Right lobe of liver (tissue), 6 donors: ENCODE data around the gene KLK11. TPM values are rescaled to one million over a fixed set of nuclear protein-coding genes. Genes with fewer than 3 reads are reported as not detected.

Experiments used
- ATAC-seq, 4 donors: fragments of 200-7000 bp; cut with Tn5 transposase; one replicate each; pipeline ENCODE4 v1.9.1; 2020; ENCODE audit warnings: mild to moderate bottlenecking in 4 of 4, moderate library complexity in 4 of 4
- DNase-seq, 3 donors: peaks; one replicate each; pipeline ENCODE4 v3.0.0-alpha.2; 2020
- H3K27ac ChIP-seq, 3 donors: fragments of 200-600 bp; one replicate each; pipeline ENCODE4 v1.8.0; 2022
- H3K27me3 ChIP-seq, 2 donors: fragments of 200-600 bp; one replicate each; pipeline ENCODE4 v1.8.0; 2022
- H3K36me3 ChIP-seq, 4 donors: fragments of 200-600 bp; sonication (generic) in 1 of 4; one replicate each; pipeline versions ENCODE4 v1.5.1 to v1.8.0; 2017 to 2022; ENCODE audit warnings: control low read depth in 1 of 4
- H3K4me1 ChIP-seq, 4 donors: fragments of 200-600 bp; sonication (generic) in 1 of 4; one replicate each; pipeline versions ENCODE4 v1.5.1 to v1.8.0; 2017 to 2022; ENCODE audit warnings: control low read depth in 1 of 4
- H3K4me3 ChIP-seq, 3 donors: fragments of 200-600 bp; one replicate each; pipeline ENCODE4 v1.8.0; 2022
- H3K9me3 ChIP-seq, 4 donors: fragments of 200-600 bp; sonication (generic) in 1 of 4; one replicate each; pipeline versions ENCODE4 v1.5.1 to v1.8.0; 2017 to 2022; ENCODE audit warnings: control low read depth in 1 of 4
- POLR2A ChIP-seq: fragments of 450-650 bp; IDR thresholded peaks from one replicate; pipeline ENCODE4 v1.6.1; 2017; ENCODE audit warnings: antibody characterized with exemption, mild to moderate bottlenecking
- WGBS: methylation state at CpG from one replicate; pipeline ENCODE4 v1.1.6; 2018; ENCODE audit warnings: low coverage, low lambda C conversion rate; ENCODE audit not compliant: insufficient coverage; ENCODE audit errors: missing lambda C conversion rate; 5-methylcytosine and 5-hydroxymethylcytosine counted together
- intact Hi-C, 2 donors: fragments of 100-400 bp; cut with DNase I; formaldehyde crosslinking; loops; one replicate each; pipeline versions ENCODE4 v1.11.2 to v1.14.1; 2022
- total RNA-seq, 6 experiments: library from RNA; depleted of rRNA in 2 of 6; stranded (reverse); fragments of >200 nt in 2 of 6; fragmentation: NEBNext Ultra II Directional in 3 of 6; extraction: Animal tissue kit (Norgen Biotek cat#: 25700) in 3 of 6; gene quantifications; one replicate each; pipeline versions ENCODE4 v1.1.0 to v1.2.4, GENCODE V29; 2016 to 2023
- TF ChIP-seq, protein P1 (sequence below), 4 donors: fragments of 200-600 bp in 3 of 4; fragments of 450-650 bp in 1 of 4; IDR thresholded peaks; one replicate each; pipeline versions ENCODE4 v1.5.1 to v1.8.0; 2016 to 2022; ENCODE audit warnings: antibody characterized with exemption in 4 of 4, mild to moderate bottlenecking in 2 of 4
- donor health status: DM: no; HTN: yes; CAD: no.
- donor health status: DM: no; HTN: no; CAD: no.
- donor health status: DM: no; HTN: no; CAD: no.
- donor health status: DM: no; HTN: yes; CAD: no.
- donor health status: DM: no; HTN: yes; CAD: no.

The KLK11 gene
- total RNA-seq, 6 experiments from 2014 or later: not detected

DNA sequence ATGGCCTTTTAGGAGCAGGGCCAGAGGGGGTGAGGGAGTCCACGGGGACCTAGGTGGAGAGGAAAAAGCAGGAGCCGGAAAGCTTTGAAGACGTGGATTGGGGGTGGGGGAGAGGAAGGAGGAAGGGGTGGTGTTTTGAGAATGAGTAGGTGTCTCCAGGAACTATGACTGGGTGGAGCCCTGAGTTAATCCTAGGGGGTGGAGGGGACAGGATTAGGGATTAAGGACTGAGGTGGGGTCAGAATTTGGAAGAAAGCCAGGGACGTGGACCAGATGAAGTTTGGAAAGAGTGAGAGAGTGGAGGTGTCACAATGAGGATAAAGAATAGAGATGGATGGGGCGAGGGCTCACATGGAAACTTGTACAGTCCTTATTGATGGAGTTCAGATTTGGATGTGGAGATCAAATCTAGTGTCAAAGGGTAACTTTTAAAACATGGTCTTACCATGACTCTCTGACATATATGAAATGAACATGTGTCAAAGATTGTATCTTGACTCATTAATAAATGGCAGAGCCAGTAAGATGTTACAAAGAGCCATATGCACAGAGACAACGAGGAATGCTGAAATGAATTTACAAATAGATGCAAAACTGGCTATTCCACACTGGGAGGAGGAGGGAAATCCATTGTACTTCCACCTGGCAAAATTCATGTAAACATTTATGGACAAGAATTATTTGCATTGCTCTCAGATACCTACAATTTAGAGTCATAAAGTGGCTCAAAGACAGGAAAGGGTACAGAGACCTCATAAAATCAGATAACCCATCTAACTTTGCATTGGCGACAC is 40.2 kb upstream of the KLK11 start:
- peaks cover 0 to 4% of the 10 kb centered on the region in 2 donors for H3K27me3 ChIP-seq
- 49% methylated on average over 7 of the region's 7 CpGs for WGBS
- no peaks in the 10 kb centered on the region for H3K36me3 ChIP-seq
- ATAC-seq (no peak), DNase-seq (peak in 1 of 3 donors; percentile 11)
- TF ChIP-seq POLR2A: no peak
- TF ChIP-seq, protein P1, sequence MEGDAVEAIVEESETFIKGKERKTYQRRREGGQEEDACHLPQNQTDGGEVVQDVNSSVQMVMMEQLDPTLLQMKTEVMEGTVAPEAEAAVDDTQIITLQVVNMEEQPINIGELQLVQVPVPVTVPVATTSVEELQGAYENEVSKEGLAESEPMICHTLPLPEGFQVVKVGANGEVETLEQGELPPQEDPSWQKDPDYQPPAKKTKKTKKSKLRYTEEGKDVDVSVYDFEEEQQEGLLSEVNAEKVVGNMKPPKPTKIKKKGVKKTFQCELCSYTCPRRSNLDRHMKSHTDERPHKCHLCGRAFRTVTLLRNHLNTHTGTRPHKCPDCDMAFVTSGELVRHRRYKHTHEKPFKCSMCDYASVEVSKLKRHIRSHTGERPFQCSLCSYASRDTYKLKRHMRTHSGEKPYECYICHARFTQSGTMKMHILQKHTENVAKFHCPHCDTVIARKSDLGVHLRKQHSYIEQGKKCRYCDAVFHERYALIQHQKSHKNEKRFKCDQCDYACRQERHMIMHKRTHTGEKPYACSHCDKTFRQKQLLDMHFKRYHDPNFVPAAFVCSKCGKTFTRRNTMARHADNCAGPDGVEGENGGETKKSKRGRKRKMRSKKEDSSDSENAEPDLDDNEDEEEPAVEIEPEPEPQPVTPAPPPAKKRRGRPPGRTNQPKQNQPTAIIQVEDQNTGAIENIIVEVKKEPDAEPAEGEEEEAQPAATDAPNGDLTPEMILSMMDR (IDR thresholded peaks at IDR 0.05): no peak
- no peak overlapping the region for H3K4me3 ChIP-seq
- H3K4me1 ChIP-seq: no peaks in the 10 kb centered on the region
- intact Hi-C loops: no loop called here
- H3K27ac ChIP-seq: no peak overlapping the region
- no peaks in the 10 kb centered on the region for H3K9me3 ChIP-seq

DNA sequence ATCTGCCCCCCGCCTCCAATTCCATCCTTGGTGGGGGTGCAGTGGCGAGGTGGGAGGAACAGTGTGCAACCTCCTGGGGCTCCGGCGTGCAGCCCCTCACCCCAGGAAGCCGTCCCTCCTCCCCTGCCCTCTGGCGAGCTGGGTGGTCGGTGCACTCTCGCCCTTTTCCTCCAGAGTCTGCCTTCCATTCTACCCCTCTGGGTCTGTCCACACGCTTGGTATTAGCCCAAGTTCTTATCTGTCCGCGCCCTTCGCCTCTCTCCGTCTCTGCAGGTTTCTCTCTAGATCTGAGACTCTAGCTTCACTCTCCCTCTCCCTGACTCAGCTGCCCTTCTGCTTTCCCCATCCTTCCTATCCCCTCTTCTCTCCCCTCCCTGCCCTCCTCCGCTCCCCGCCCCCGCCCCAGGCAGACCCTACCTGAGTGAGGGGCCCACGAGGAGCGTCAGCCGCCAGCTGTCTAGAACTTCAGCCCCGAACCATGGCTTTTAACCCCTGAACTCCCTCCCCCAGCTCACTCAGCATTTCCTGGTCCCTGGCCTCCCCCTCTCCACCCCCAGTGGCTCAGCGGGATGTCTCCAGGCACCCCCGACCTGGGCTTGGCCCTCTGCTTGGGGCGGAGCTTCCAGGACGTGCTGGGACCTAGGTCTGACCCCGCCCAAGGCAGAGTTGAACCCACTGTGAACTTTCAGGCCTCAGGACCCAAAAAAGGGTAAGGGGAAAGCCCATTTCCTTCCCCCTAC is 39.0 kb upstream of the KLK11 start:
- Histone ChIP-seq H3K27ac (no peak overlapping the region), H3K9me3 (no peaks in the 10 kb centered on the region), H3K4me3 (no peak overlapping the region), H3K4me1 (no peaks in the 10 kb centered on the region), H3K27me3 (peaks cover 0 to 4% of the 10 kb centered on the region in 2 donors), H3K36me3 (no peaks in the 10 kb centered on the region)
- 8% methylated on average over 11 of the region's 25 CpGs for WGBS
- TF ChIP-seq, protein P1 (IDR thresholded peaks at IDR 0.05): no peak
- TF ChIP-seq POLR2A: no peak
- ATAC-seq (no peak), DNase-seq (peak in 1 of 3 donors; percentile 32)
- intact Hi-C loops: no loop called here

DNA sequence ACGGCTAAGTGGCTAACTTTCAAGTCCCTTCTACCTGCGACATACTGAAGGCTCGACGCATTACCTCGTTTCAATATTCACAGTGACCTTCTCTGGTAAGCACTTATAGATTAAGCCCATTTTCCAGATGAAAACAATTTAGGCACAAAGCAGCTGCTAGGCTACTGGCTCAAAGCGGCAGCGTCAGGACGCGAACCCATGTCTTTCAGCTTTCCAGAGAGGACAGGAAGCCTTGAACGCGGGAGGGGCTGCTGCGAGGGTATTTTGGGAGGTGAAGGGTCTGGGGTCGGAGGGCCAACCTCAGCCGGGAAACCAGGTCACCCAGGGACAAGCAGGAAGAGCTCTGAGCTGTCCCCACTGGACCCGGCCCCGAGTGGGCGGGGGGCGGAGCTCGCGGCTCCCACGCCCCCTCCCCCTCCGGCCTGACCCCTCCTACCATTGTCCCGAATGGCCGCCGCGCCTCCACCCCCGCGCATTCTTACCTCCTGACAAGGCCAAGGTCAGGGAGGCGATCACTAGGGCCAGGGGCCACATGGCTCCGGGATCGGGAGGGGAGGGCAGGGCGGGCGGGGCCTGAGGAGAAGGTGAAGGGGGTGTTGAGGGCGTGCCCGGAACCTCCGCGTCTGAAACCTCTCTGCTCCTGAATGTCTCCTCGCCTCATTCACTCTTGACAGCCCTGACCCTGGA is 38.3 kb upstream of the KLK11 start, which contains the start of gene KLK13:
Gene KLK13, minus strand, starts transcription at position 559 of the 687 bp plus-strand sequence. Its CDS starts 25 bp downstream, at position 534.
- H3K27ac ChIP-seq: no peak within 1 kb of the TSS
- no peak within 1 kb of the TSS for H3K4me3 ChIP-seq
- H3K4me1 ChIP-seq: no peaks in the 10 kb centered on the region
- peak in 1 of 3 donors; percentile 29 for DNase-seq
- peaks cover 0 to 4% of the 10 kb centered on the region in 2 donors for H3K27me3 ChIP-seq
- TF ChIP-seq POLR2A: no peak
- TF ChIP-seq, protein P1 (IDR thresholded peaks at IDR 0.05): no peak
- no peaks in the 10 kb centered on the region for H3K9me3 ChIP-seq
- WGBS: 24% methylated on average over 20 of the region's 38 CpGs
- peak in 2 of 4 donors; percentile 52 to 58 for ATAC-seq
- no peaks in the 10 kb centered on the region for H3K36me3 ChIP-seq
- intact Hi-C loops: no loop called here

DNA sequence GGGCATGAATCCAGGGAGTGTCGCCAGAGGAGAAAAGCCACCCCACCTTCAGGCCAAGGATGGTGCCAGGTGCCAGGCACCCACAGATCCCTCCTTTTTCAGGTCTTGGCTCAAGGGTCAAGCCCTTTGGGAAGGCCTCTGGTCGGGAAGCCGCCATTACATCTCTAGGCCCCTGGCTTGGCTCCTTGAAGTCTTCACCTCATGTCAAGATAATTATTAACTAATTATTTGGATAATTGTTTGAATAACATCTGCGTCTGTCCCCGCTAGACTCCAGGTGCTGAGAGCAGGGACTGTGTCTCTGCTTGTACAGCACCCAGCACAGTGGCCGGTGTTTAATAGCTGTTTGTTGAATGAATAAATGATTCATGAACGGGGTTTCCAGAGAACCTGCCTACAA is 37.2 kb upstream of the KLK11 start:
- intact Hi-C loops: no loop called here
- 43% methylated on average over 6 of the region's 7 CpGs for WGBS
- TF ChIP-seq, protein P1 (IDR thresholded peaks at IDR 0.05): no peak
- TF ChIP-seq POLR2A: no peak
- Histone ChIP-seq H3K4me1 (no peaks in the 10 kb centered on the region), H3K27ac (no peak overlapping the region), H3K36me3 (no peaks in the 10 kb centered on the region), H3K27me3 (peaks cover 0 to 4% of the 10 kb centered on the region in 2 donors), H3K9me3 (no peaks in the 10 kb centered on the region), H3K4me3 (no peak overlapping the region)
- ATAC-seq (no peak), DNase-seq (peak in 1 of 3 donors; percentile 20)
